ENCODE results near the gene PTGER2. TPM values are rescaled to one million over a fixed set of nuclear protein-coding genes. Genes with fewer than 3 reads are reported as not detected.

PTGER2 gene
- total RNA-seq, 2 donors from 2014 or later, result 2.3 TPM; not detected in 1

GRCh38 chr14:52329678-52330369 is 15.7 kb downstream of the PTGER2 start:
- Histone ChIP-seq H3K4me3 (no peak overlapping the region), H3K4me1 (no peaks in the 10 kb centered on the region), H3K27me3 (no peaks in the 10 kb centered on the region), H3K27ac (no peak overlapping the region), H3K36me3 (replicated peaks in 1 of 2; ENCODE audit: insufficient read depth in 1 of 2, low read depth in 2 of 2) (no peaks in the 10 kb centered on the region), H3K9me3 (no peaks in the 10 kb centered on the region)
- intact Hi-C loops (cut with DNase I), result no loop called here
- no peak for TF ChIP-seq POLR2A (IDR thresholded peaks at IDR 0.05)
- TF ChIP-seq CTCF (IDR thresholded peaks at IDR 0.05), result no peak
- ATAC-seq (no peak), DNase-seq (no peak)
- WGBS, 2 donors, result 53 to 58% methylated on average over 6 of the region's 6 CpGs

- 76 to 80% methylated on average over 3 of the region's 3 CpGs for WGBS, 2 donors
- ATAC-seq, result no peak
Measured at GRCh38 chr14:52332269-52332668, 18.2 kb downstream of the PTGER2 start.

GRCh38 chr14:52333108-52333507 is 19.0 kb downstream of the PTGER2 start:
- ATAC-seq, result no peak
- H3K27me3 ChIP-seq, result no peaks in the 10 kb centered on the region
- intact Hi-C loops (cut with DNase I), result no loop called here
- no peak overlapping the region for H3K4me3 ChIP-seq
- no peaks in the 10 kb centered on the region for H3K36me3 ChIP-seq (replicated peaks in 1 of 2; ENCODE audit: insufficient read depth in 1 of 2, low read depth in 2 of 2)
- H3K9me3 ChIP-seq, result no peaks in the 10 kb centered on the region
- 61 to 65% methylated on average over 5 of the region's 5 CpGs for WGBS, 2 donors
- H3K27ac ChIP-seq, result no peak overlapping the region
- DNase-seq, result no peak
- no peaks in the 10 kb centered on the region for H3K4me1 ChIP-seq
- no peak for TF ChIP-seq POLR2A (IDR thresholded peaks at IDR 0.05)
- TF ChIP-seq CTCF (IDR thresholded peaks at IDR 0.05), result no peak

More at GRCh38 chr14:52332269-52332668, 18.2 kb downstream of the PTGER2 start:
- Histone ChIP-seq H3K4me1 (no peaks in the 10 kb centered on the region), H3K9me3 (no peaks in the 10 kb centered on the region), H3K27ac (no peak overlapping the region), H3K36me3 (replicated peaks in 1 of 2; ENCODE audit: insufficient read depth in 1 of 2, low read depth in 2 of 2) (no peaks in the 10 kb centered on the region), H3K4me3 (no peak overlapping the region), H3K27me3 (no peaks in the 10 kb centered on the region)
- TF ChIP-seq POLR2A (IDR thresholded peaks at IDR 0.05) (no peak), CTCF (IDR thresholded peaks at IDR 0.05) (no peak)
- intact Hi-C loops (cut with DNase I), result no loop called here
- no peak for DNase-seq

- Histone ChIP-seq H3K27ac (no peak overlapping the region), H3K27me3 (no peaks in the 10 kb centered on the region), H3K9me3 (no peaks in the 10 kb centered on the region), H3K4me1 (no peaks in the 10 kb centered on the region), H3K36me3 (replicated peaks in 1 of 2; ENCODE audit: insufficient read depth in 1 of 2, low read depth in 2 of 2) (no peaks in the 10 kb centered on the region), H3K4me3 (no peak overlapping the region)
- TF ChIP-seq CTCF (IDR thresholded peaks at IDR 0.05), result no peak
- no peak for TF ChIP-seq POLR2A (IDR thresholded peaks at IDR 0.05)
- WGBS, 2 donors, result 59 to 64% methylated on average over 8 of the region's 8 CpGs
- no peak for ATAC-seq
- DNase-seq, result peak in 1 of 4 donors; percentile 37
- intact Hi-C loops (cut with DNase I), result no loop called here
Measured at GRCh38 chr14:52333823-52334657, 19.9 kb downstream of the PTGER2 start.
